Sciatic nerve (tissue), 2 donors: Measurements from ENCODE around the gene ZIC1. TPM values are rescaled to one million over a fixed set of nuclear protein-coding genes. Genes with fewer than 3 reads are reported as not detected.
A peak's percentile ranks its signal among the peaks of the same experiment; 100 is the strongest.

Experiments used
- ATAC-seq: fragments of 200-7000 bp; cut with Tn5 transposase; one replicate; pipeline ENCODE4 v1.9.1; 2020; ENCODE audit warnings: mild to moderate bottlenecking, moderate library complexity
- DNase-seq: peaks from one replicate; pipeline ENCODE4 v3.0.0-alpha.2; 2020; ENCODE audit warnings: low spot score
- intact Hi-C: fragments of 100-400 bp; cut with DNase I; formaldehyde crosslinking; loops from one replicate; pipeline ENCODE4 v1.14.2; 2022
- total RNA-seq: library from RNA; stranded (reverse); fragmentation: NEBNext Ultra II Directional; extraction: Animal tissue kit (Norgen Biotek cat#: 25700); gene quantifications from one replicate; pipeline ENCODE4 v1.2.1, GENCODE V29; 2021
- donor health status: DM: no; HTN: no; CAD: no.
- donor health status: DM: no; HTN: no; CAD: no.

The ZIC1 gene
- total RNA-seq, 1 donor from 2014 or later, result 3.8 TPM

DNA sequence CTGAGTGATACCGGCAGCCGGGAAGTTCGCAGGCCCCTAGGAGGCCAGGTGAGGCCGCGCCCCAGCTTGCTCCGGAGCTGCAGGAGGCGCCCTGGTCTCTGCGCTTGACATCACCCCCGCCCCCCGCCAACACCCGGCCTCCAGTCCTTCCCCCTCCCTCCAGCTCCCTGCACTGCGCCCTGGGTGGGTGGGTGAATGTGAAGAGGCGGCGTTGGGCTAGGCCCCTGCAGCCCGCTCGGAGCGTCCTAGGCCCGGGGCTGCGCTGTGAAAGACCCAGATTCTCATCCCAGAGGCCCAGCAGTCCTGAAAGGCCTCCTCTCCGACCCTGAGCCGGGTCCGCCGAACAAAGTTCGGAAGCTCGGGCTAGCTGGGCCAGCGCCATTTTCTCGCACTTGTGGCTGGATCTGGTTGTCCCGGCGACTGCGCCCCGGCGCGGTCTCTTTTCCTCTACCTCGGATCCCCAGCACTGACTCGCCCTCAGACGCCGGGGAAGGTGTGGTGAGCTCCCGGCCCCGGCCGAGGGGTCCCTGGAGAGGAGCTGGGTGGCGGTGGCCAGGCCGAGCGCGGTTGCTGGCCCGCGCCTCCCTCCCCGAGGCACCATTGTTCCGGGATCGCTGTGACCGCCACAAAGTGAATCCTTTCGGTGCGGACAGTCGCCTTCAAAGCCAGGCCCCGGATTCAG is 15.8 kb upstream of the ZIC1 start:
- intact Hi-C loops, result no loop called here

DNA sequence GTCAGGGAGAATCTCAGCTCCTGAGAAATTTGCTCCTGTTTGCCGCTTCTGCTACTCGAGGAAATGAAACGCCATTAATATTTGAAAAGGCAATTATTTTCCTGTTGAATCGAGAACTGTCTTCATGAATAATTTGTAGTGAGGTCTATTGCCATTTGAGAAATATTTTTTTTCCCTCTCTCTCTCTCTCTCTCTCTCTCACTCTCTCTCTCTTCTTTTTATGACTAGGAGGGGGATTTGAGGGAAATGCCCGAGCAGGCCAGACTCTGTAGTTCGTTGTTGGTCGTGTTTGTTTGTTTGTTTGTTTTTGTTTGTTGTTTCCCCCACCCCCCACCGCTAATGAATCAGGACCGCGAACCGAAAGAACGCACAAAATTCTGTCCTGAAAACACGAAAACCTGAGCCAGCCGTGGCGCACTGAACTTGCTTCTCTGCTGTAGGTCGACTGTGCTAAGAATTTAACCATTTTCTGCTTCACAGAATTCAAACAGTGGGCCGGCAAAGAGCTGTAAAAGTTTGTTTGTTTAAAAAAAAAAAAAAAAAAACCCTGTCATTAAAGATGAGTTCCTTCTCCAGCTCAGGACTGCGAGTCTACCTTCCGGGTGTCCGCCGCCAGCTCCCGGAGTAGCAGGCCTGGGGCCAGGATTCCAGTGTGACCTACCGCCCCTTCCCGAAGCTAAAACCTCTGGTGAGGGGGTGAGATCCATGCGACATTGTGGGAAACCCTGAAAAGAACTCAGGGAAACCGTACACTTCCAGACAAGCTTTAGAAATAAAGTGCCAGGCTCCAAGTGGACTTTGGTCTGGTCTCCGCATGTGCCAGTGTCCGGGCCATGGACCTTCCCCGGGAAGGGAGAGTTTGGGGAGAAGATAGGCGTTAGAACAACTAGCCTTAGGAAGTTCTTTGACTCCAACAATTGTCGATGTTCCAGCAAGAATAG is 15.0 kb upstream of the ZIC1 start:
- DNase-seq (no peak), ATAC-seq (no peak)
- intact Hi-C loops, result no loop called here

More for the DNA sequence above, 15.8 kb upstream of the ZIC1 start:
- no peak for DNase-seq
- ATAC-seq, result peak; percentile 36

- intact Hi-C loops, result no loop called here
- DNase-seq, result no peak
- ATAC-seq, result no peak
These were observed 14.3 kb upstream of the ZIC1 start for GRCh38 chr3:147394884-147395225.

- ATAC-seq (peak; percentile 24), DNase-seq (no peak)
- intact Hi-C loops, result no loop called here
These were observed 13.1 kb upstream of the ZIC1 start for GRCh38 chr3:147395899-147396711.

- ATAC-seq (no peak), DNase-seq (no peak)
- intact Hi-C loops, result no loop called here
These were observed 12.5 kb upstream of the ZIC1 start for GRCh38 chr3:147396712-147397046.

GRCh38 chr3:147397155-147397874 is 11.8 kb upstream of the ZIC1 start:
- intact Hi-C loops, result no loop called here
- no peak for DNase-seq
- peak; percentile 14 for ATAC-seq

DNA sequence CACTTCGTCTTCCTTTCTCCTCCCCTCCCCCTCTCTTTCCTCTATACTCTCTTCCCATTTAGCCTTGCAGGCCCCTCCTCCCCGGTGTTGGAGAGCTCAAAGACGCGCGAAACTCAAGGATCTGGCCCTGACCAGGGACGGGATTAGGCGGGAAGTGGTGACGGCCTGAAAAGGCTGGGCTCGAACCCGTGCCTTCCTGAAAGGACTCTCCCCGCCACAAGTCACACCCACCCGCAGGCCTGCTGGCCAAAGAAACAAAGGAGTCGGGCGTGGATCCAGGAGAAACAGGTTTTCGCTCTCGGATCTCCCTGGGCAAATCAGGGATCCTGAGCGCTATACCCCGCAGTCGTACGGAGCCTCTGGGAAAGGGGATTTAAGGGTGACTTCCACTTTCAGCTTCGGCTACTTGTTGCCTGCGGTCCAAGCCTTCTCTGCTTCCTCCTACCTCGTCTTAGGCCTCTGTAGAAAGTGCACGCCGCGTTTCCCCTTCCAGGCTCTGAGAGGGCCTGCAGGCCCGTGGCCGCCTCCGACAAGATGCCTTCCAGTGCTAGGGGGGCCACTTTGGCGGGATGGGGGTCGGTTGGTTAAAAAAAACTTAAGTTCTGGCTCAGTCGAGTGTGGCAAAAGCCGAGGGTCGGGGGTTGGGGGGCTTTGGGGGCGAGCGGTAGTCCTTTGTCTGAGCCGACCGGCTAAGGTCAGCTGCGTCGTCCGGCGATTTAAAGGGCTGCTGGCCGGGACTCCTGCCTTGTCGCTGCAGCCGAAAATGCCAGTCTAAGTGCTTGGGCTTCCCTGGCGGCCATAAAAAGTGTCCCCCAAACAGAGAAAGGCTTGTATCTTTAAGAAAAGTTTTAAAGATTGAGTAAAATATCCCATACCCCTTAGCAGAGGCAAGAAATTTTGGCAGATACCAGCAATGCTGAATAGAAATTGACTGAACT is 11.0 kb upstream of the ZIC1 start:
- intact Hi-C loops, result no loop called here
- DNase-seq (no peak), ATAC-seq (no peak)

- intact Hi-C loops, result no loop called here
- DNase-seq (no peak), ATAC-seq (no peak)
These were observed 10.2 kb upstream of the ZIC1 start for GRCh38 chr3:147398813-147399534.

- intact Hi-C loops, result no loop called here
- ATAC-seq (no peak), DNase-seq (no peak)
These were observed 9.1 kb upstream of the ZIC1 start for GRCh38 chr3:147400111-147400510.

GRCh38 chr3:147400999-147401398 is 8.2 kb upstream of the ZIC1 start:
- DNase-seq (no peak), ATAC-seq (no peak)
- intact Hi-C loops, result no loop called here

DNA sequence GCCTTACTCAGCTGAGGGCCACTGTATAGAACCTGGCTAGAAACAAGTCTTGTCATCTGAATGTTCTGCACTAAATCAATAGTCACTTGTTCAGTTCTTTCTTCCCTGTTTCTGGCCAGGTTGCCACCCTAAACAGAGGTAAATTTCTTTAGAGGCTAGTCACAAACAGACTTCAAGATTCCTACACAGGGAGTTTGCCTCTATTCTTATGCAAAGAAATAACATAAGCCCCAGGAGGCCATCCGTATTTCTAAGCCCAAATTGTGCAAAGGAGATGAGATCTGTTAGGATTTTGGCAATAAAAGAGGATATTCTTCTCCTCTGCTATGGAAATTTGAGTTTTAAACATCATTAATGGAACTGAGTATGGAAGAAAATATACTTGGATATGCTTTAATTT is 7.7 kb upstream of the ZIC1 start:
- ATAC-seq, result no peak
- intact Hi-C loops, result no loop called here

DNA sequence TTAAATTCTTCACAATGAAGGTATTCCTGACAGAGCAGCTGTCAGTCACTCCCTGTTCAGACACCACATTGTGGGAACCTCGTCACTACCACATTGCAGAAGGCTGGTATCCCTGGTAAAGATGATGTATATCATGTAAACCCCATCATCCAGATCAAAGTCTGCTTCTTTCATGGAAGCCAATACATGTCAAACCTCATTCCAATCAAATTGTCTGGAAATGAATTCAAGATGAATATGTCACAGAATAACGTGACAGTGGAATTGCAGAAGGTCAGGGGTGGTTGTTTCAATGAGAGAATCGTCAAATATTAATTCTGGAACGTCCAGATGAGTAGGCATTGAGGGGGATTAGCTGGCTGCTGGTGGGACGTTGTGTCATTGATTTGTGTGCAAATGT is 7.0 kb upstream of the ZIC1 start:
- intact Hi-C loops, result no loop called here
- ATAC-seq, result no peak
- no peak for DNase-seq

More for the DNA sequence above, 7.7 kb upstream of the ZIC1 start:
- DNase-seq, result no peak

DNA sequence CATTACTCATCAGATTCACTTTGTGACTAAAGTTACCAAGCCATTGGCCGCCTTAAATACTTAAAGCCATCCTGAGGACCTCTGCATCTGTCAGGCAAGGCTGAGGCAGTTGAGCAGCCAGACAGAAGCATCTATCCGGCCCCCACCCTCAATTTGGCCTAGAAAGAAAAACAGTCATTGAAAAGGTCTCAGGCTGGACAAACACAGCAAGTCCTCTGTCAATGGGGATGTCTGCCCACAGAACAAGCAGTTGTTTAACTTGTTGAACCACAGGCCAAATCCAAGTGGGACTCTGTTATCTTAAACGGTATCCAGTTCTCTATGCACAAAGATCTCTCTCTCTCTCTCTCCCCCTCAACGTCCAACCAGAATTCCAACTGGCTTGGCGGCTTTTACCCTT is 5.7 kb upstream of the ZIC1 start:
- intact Hi-C loops, result no loop called here
- ATAC-seq (no peak), DNase-seq (no peak)

- no peak for DNase-seq
- ATAC-seq, result no peak
- intact Hi-C loops, result no loop called here
These were observed 5.0 kb upstream of the ZIC1 start for GRCh38 chr3:147404000-147404799.

DNA sequence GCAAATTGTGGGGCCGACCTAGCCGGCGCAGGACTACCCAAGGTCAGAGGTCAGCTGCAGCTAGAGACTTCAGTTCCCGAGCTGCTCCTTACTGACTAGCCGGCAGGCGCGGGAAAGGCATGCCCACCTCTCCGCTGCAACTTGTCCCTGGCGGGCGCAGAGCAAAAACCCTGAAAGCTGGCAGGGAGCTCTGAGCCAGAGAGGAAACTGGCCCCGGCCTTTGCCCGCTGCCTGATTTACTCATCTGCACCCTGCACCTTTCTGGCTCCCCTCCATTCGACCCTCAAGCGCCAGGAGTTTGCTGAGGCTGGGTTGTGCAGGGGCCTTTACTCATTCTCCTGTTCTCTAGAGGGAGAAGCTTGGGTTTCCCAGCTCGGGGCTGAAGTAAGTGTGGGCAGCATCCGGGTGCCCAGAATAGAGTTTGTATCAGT is 4.3 kb upstream of the ZIC1 start:
- ATAC-seq, result no peak
- no peak for DNase-seq
- intact Hi-C loops, result no loop called here

GRCh38 chr3:147405231-147406027 is 3.7 kb upstream of the ZIC1 start:
- intact Hi-C loops, result no loop called here
- ATAC-seq (no peak), DNase-seq (no peak)
